GM23248 (cell line): ENCODE results near the gene KCNJ9.

Experiments used
- EZH2 ChIP-seq: fragments of 200-600 bp; sonication (generic); IDR thresholded peaks from 2 replicates; pipeline ENCODE4 v1.6.1; 2018; ENCODE audit warnings: antibody characterized with exemption, mild to moderate bottlenecking; ENCODE audit not compliant: insufficient read depth, poor library complexity, severe bottlenecking
- EZH2phosphoT487 ChIP-seq: fragments of 200-600 bp; sonication (generic); IDR thresholded peaks from 2 replicates; pipeline ENCODE4 v1.6.1; 2018; ENCODE audit warnings: antibody characterized with exemption, moderate library complexity, mild to moderate bottlenecking, low read depth; ENCODE audit not compliant: insufficient read depth

- TF ChIP-seq EZH2phosphoT487 (no peak), EZH2 (no peak)
These were observed 28.3 kb downstream of the KCNJ9 start for GRCh38 chr1:160109686-160110085.
